Astrocyte of the cerebellum (primary cell): ENCODE measurements around the gene KRTAP4-16.

Experiments
- DNase-seq: peaks from one replicate; pipeline ENCODE4 v3.0.0-alpha.2; 2011; ENCODE audit warnings: low read depth
- H3K4me3 ChIP-seq: 2 replicates; pipeline ENCODE4 v1.5.1; 2011; ENCODE audit warnings: mild to moderate bottlenecking, low read depth, low read length, moderate library complexity
- CTCF ChIP-seq: IDR thresholded peaks from 2 replicates; pipeline ENCODE4 v1.5.1; 2012; ENCODE audit warnings: low read length, low read depth, moderate library complexity, mild to moderate bottlenecking; ENCODE audit errors: missing control alignments
- in situ Hi-C: cut with HindIII; loops from 2 replicates; pipeline ENCODE4 v1.10.0; 2017; ENCODE audit warnings: low sequenced_read_pairs

Gene KRTAP4-16

DNA sequence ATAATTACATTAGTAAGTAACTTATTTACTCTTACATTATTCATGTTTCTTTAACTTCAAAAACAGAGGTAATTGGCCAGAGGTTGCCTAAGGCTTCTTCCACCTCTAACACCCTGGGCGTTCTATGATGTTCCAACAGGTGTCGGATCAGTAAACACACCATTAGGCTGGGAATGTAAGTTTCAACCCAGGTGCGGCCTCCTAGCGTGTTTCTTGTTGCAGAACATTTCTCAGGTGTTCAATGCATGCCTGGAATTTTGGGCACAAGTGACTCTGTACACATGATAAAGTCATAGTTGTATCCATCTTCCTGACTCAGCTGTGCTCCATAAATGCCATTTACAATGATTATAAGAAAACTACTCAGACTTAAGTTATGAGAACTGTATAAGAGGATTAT lies 48.0 kb downstream of the KRTAP4-16 start:
- in situ Hi-C loops = no loop called here
- TF ChIP-seq CTCF = no peak
- DNase-seq = no peak
- no peak overlapping the region for H3K4me3 ChIP-seq

DNA sequence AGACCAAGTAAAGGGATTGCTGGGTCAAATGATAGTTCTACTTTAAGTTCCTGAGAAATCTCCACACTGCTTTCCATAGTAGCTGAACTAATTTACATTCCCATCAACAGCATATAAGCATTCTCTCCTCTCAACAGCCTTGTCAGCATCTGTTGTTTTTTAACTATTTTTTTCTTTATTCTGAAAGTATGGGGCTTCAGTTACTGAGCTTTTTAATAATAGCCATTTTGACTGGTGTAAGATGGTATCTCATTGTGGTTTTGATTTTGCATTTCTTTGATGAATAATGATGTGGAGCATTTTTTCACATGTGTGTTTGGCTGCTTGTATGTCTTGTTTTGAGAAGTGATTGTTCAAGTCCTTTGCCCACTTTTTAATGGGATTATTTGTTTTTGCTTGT lies 49.4 kb downstream of the KRTAP4-16 start:
- in situ Hi-C loops = no loop called here
- H3K4me3 ChIP-seq = no peak overlapping the region
- TF ChIP-seq CTCF = no peak
- no peak for DNase-seq
